ENCODE measurements around the gene GPS1. TPM values are rescaled to one million over a fixed set of nuclear protein-coding genes. Genes with fewer than 3 reads are reported as not detected.

Gene GPS1
- polyA plus RNA-seq, 1 donor, result 69.4 TPM

- no peak for DNase-seq (ENCODE audit: low read depth)
These were observed 52.1 kb downstream of the GPS1 start for GRCh38 chr17:82103553-82104451.

- no peak for DNase-seq (ENCODE audit: low read depth)
These were observed 53.2 kb downstream of the GPS1 start for GRCh38 chr17:82104797-82105416.

DNA sequence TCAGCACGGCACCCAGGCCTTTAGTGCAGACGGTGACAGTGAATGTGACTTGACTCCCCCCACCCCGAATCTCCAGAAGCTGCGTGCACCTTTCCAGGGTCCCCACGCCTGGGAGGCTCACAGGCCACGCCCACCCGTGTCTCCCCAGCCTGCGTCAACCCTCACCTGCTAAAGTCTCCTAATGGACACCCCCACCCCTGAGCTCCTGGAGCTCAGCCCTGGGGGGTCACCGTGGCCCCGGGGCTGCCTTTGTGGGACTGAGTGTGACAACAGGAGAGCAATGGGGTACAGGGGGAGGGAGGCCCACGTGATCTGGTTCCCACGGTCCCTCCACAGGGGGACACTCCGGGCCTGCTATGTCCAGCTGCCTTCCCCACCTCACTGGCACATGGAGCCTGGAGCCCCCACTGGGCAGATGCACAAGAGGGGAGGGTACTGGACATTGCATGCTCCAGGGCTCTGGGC, 53.8 kb downstream of the GPS1 start:
- DNase-seq (ENCODE audit: low read depth), result no peak

DNA sequence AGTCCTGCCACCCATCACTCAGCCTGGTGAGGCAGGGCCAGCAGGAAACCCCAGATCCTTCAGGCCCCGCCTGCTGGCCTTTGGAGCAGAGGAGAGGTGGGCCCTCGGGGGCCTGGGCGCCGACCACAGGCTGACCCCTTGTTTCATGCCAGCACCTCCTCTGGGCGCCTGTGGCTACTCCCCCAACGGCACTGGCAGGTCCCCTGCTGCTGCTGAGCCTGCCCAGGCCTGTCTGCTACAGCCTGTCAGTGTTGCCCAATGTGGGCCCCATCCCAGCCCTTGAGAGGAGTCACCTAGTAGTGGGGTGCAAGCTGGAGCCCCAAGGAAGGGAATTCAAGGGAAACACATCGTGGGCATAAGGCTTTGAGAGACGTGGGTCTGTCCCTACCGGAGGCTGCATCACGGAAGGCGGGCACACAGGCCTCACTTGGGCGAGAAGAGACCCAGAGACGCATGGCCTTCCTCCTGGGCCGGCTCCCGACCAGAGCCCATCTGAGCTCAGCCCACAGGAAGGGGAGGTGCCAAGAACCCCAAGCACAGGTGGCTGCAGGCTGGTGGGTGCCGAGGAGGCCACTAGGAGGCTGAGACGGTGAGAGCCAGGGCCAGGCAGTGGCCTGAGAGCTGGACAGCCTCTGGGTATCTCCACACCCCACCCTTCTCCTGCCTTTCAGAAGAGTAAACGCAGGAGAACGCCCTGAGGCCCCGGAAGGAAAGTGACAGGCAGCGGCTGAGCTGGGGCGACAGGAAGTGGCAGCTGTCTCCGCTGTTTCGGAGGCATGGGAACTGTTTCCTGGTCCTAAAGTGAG, 54.4 kb downstream of the GPS1 start:
- DNase-seq (ENCODE audit: low read depth), result no peak

DNA sequence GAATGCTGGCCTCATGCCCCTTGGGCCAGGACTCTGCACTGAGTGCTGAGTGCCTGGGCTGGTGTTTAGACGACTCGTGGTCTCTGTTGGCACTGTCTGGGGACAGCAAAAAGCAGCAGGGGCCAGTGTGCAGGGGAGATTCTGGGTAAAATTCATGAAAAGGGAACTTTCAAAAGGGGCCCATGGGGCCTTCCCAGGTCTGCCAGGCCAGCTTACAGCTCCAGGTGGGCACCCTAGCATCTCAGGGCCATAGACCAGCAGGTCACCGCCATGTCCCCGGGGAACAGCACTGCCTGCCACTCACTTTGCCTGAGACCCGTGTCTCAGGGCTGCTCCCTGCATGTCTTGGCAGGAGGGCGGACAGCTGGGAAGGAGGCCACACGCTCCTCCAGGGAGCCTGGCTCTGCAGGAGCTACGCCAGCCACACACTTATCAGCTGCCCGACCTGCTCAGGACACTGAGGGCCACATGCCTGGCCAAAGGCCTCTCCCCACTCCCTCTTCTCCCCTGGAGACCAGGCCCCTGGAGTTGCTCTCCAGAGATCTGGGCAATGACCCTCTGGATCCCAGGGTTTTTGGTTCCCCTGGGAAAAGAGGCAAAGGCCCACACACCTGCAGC, 55.1 kb downstream of the GPS1 start:
- no peak for DNase-seq (ENCODE audit: low read depth)

Other genes starting within 250 kb of the GPS1 start
- not detected for gene GCGR, start 247.7 kb upstream of the GPS1 start, polyA plus RNA-seq (ENCODE audit: insufficient read length)
- 119 TPM for gene MCRIP1, start 218.6 kb upstream of the GPS1 start, polyA plus RNA-seq (ENCODE audit: insufficient read length)
- 90.6 TPM for gene PPP1R27, start 216.8 kb upstream of the GPS1 start, polyA plus RNA-seq (ENCODE audit: insufficient read length)
- gene P4HB, start 191.4 kb upstream of the GPS1 start, polyA plus RNA-seq (ENCODE audit: insufficient read length), result 412 TPM
- gene ARHGDIA, start 180.6 kb upstream of the GPS1 start, polyA plus RNA-seq (ENCODE audit: insufficient read length), result 160 TPM
- gene ALYREF, start 160.3 kb upstream of the GPS1 start, polyA plus RNA-seq (ENCODE audit: insufficient read length), result 53.9 TPM
- 105 TPM for gene ANAPC11, start 160.2 kb upstream of the GPS1 start, polyA plus RNA-seq (ENCODE audit: insufficient read length)
- gene NPB, start 149.7 kb upstream of the GPS1 start, polyA plus RNA-seq (ENCODE audit: insufficient read length), result 0.42 TPM
- gene PCYT2, start 140.5 kb upstream of the GPS1 start, polyA plus RNA-seq (ENCODE audit: insufficient read length), result 9.6 TPM
- gene SIRT7, start 133.7 kb upstream of the GPS1 start, polyA plus RNA-seq (ENCODE audit: insufficient read length), result 7.7 TPM
- 16.3 TPM for gene MAFG, start 124.2 kb upstream of the GPS1 start, polyA plus RNA-seq (ENCODE audit: insufficient read length)
- gene PYCR1, start 114.6 kb upstream of the GPS1 start, polyA plus RNA-seq (ENCODE audit: insufficient read length), result 59.5 TPM
- 43.6 TPM for gene MYADML2, start 104.7 kb upstream of the GPS1 start, polyA plus RNA-seq (ENCODE audit: insufficient read length)
- gene NOTUM, start 90.7 kb upstream of the GPS1 start, polyA plus RNA-seq (ENCODE audit: insufficient read length), result 4.9 TPM
- gene ASPSCR1, start 74.3 kb upstream of the GPS1 start, polyA plus RNA-seq (ENCODE audit: insufficient read length), result 22.2 TPM
- 28.6 TPM for gene CENPX, start 29.0 kb upstream of the GPS1 start, polyA plus RNA-seq (ENCODE audit: insufficient read length)
- 8.4 TPM for gene LRRC45, start 28.6 kb upstream of the GPS1 start, polyA plus RNA-seq (ENCODE audit: insufficient read length)
- gene RAC3, start 20.2 kb upstream of the GPS1 start, polyA plus RNA-seq (ENCODE audit: insufficient read length), result 6.0 TPM
- gene DCXR, start 14.2 kb upstream of the GPS1 start, polyA plus RNA-seq (ENCODE audit: insufficient read length), result 32.8 TPM
- gene RFNG, start 87 bp upstream of the GPS1 start, polyA plus RNA-seq (ENCODE audit: insufficient read length), result 31.0 TPM
- gene DUS1L, start 13.9 kb downstream of the GPS1 start, polyA plus RNA-seq (ENCODE audit: insufficient read length), result 60.1 TPM
- gene FASN, start 46.3 kb downstream of the GPS1 start, polyA plus RNA-seq (ENCODE audit: insufficient read length), result 24.6 TPM
- 31.7 TPM for gene CCDC57, start 160.9 kb downstream of the GPS1 start, polyA plus RNA-seq (ENCODE audit: insufficient read length)
- 29.7 TPM for gene SLC16A3, start 177.1 kb downstream of the GPS1 start, polyA plus RNA-seq (ENCODE audit: insufficient read length)
- 63.5 TPM for gene CSNK1D, start 221.8 kb downstream of the GPS1 start, polyA plus RNA-seq (ENCODE audit: insufficient read length)

Data from forelimb muscle (tissue), 1 donor.